Raji (cell line): ENCODE data around the gene TTC39C.
A peak's percentile ranks its signal among the peaks of the same experiment; 100 is the strongest.

ENCODE experiments used
- POLR2A ChIP-seq: IDR thresholded peaks from 2 replicates; pipeline ENCODE4 v1.6.1; 2011; ENCODE audit warnings: low read depth, low read length, control low read depth; ENCODE audit not compliant: insufficient read depth

The TTC39C gene

GRCh38 chr18:24014062-24014985 is at the start of gene TTC39C:
TSS of gene TTC39C (plus strand) at chr18:24014754. CDS start at chr18:24014872, 118 bp downstream.
- TF ChIP-seq POLR2A: peak; percentile 38; the same call in 1 of the 2 replicates

GRCh38 chr18:23966909-23967308 is 47.6 kb upstream of the TTC39C start:
- TF ChIP-seq POLR2A: no peak

GRCh38 chr18:23967321-23968089 is 47.0 kb upstream of the TTC39C start:
- no peak for TF ChIP-seq POLR2A

GRCh38 chr18:23968638-23969604 is 45.6 kb upstream of the TTC39C start:
- no peak for TF ChIP-seq POLR2A

DNA sequence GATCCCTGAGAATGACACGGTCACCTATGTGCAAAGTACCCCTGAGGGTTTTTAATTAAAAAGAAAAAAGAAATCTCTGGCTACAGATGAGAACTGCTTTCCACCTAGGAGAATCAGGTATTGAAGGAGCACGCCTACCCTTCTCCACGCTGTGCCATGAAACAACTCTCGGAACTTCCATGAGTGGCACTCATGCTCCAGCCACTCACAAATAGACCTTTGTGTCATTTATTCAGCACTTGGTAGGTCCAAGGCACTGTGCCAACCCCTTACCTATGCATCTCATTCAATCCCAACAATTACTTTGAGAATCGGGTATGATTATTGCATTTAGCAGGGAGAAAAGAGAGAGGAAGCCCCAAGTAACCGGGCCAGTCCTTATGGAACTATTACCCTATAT is 44.9 kb upstream of the TTC39C start:
- no peak for TF ChIP-seq POLR2A

GRCh38 chr18:23970161-23971096 is 44.1 kb upstream of the TTC39C start:
- no peak for TF ChIP-seq POLR2A

- no peak for TF ChIP-seq POLR2A
These were observed 43.5 kb upstream of the TTC39C start for GRCh38 chr18:23971097-23971440.

- no peak for TF ChIP-seq POLR2A
These were observed 42.8 kb upstream of the TTC39C start for GRCh38 chr18:23971666-23972230.

DNA sequence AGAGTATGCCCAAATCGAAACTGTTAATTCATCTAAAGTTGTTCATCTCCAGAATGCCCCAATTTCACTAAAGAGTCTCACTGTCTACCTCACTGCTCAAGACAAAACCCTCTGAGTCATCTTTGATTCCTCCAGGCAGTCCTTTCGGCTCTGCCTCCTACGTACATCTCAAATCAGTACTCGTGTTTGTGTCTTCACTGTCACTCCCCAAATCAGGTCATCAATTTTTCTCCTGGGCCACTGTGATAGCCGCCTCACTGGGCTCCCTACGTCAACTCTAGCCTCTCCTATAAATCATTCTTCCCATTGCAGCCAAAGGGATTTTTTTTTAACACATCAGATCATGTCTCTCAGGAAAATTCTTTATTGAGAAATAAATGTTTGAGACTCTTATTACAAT is 42.1 kb upstream of the TTC39C start:
- no peak for TF ChIP-seq POLR2A

DNA sequence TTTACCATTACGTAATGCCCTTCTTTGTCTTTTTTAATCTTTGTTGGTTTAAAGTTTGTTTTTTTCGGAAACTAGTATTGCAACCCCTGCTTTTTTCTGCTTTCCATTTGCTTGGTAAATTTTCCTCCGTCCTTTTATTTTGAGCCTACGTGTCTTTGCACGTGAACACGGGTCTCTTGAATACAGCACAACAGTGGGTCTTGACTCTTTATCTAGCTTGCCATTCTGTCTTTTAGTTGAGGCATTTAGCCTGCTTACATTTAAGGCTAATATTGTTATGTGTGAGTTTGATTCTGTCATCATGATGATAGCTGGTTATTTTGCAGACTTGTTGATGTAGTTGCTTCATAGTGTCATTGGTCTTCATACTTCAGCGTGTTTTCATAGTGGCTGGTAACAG is 37.5 kb upstream of the TTC39C start:
- TF ChIP-seq POLR2A: no peak

DNA sequence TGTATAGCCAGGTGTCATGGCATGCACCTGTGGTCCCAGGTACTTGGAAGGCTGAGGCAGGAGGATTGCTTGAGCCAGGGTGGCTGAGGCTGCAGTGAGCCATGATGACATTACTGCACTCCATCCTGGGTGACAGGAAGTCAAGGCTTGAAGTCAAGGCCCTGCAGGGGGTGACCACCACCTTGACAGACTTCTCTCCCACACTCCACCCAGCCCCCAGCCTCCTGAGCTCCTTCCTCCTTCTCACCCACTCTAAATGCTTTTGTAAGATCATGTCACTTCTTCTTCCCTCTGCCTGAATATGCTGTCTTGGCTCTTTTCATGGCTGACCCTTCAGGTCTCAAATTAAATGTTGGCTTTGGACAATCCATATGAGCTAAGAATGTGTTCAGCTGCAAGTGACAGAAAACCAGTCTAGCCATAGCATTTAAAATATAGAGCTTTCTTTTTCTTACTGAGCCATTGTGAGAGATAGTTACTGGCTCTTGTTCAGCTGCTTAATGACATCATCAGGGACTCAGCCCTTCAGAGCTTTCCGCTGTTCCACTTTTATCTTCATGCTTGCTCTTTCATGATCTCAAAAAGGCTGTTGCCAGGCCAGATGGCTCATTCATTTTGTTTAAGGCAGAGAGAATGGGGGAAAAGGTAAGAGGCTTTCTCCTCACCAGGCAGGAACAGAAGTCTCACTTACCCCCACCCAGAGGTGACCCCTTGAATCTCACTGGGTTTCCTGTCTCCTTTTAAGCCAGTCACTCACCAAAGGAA is 36.7 kb upstream of the TTC39C start:
- no peak for TF ChIP-seq POLR2A

DNA sequence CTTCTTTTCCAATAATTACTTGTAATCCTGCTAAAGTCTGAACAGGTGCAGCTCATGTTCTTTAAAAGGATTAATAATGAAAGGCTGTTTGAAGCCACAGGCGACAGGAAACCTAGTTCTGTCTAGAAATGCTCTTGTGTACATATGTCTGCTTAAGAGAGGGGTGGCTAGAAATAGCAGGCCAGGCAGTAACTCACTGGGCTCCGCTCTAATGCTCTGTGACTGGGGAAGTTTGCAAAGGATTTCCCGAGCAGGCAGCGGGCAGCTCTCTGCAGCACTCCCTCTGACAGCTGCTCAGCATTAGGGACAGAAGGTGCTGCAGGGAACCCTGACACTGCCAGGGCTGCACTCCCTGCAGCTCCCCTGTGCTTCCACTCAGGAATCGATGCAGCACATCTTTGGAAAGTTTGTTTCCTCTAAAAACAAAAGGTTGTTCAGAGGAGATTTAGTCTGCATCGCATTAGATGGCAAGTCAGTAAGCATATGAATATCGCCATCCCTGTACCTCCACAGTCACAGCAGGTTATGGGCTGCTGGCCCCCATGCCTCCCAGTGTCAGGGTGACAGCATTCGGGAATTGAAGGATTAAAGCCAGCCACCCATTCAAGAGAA is 33.1 kb upstream of the TTC39C start:
- TF ChIP-seq POLR2A: no peak

GRCh38 chr18:23982155-23983079 is 32.1 kb upstream of the TTC39C start:
- no peak for TF ChIP-seq POLR2A
